ENCODE data around the gene FNTB. TPM values are rescaled to one million over a fixed set of nuclear protein-coding genes. Genes with fewer than 3 reads are reported as not detected.

Gene FNTB
- total and polyA plus RNA-seq, 8 donors: 4.6 to 9.5 (median 6.7) TPM

- WGBS, 2 donors: 92 to 97% methylated on average over 16 of the region's 16 CpGs
- no peaks in the 10 kb centered on the region for H3K27me3 ChIP-seq
- DNase-seq (no peak), FAIRE-seq (no peak), ATAC-seq (peak in 1 of 4 donors; percentile 39)
- no peaks in the 10 kb centered on the region for H3K9me3 ChIP-seq
- peaks cover 0 to 23% (median 12%) of the 10 kb centered on the region in 3 donors for H3K36me3 ChIP-seq
- intact Hi-C loops (cut with DNase I): no loop called here
- TF ChIP-seq CTCF (IDR thresholded peaks at IDR 0.05): no peak
- no peaks in the 10 kb centered on the region for H3K4me1 ChIP-seq
- H3K27ac ChIP-seq: no peak overlapping the region
- no peak overlapping the region for H3K4me3 ChIP-seq
Measured at GRCh38 chr14:65062096-65063075, 75.7 kb downstream of the FNTB start.

GRCh38 chr14:65065719-65066118 lies 79.0 kb downstream of the FNTB start:
- FAIRE-seq (no peak), ATAC-seq (no peak), DNase-seq (no peak)
- Histone ChIP-seq H3K4me3 (no peak overlapping the region), H3K27ac (no peak overlapping the region), H3K27me3 (no peaks in the 10 kb centered on the region), H3K9me3 (no peaks in the 10 kb centered on the region), H3K36me3 (peaks cover 0 to 23% (median 12%) of the 10 kb centered on the region in 3 donors), H3K4me1 (peaks cover 7 to 11% (median 11%) of the 10 kb centered on the region in 3 donors)
- intact Hi-C loops (cut with DNase I): no loop called here
- 92 to 96% methylated on average over 7 of the region's 7 CpGs for WGBS, 2 donors
- no peak for TF ChIP-seq CTCF (IDR thresholded peaks at IDR 0.05)

GRCh38 chr14:65069874-65070413 lies 83.2 kb downstream of the FNTB start:
- ATAC-seq (peak in 3 of 4 donors; percentile 6 to 15 (median 14)), DNase-seq (no peak), FAIRE-seq (no peak)
- Histone ChIP-seq H3K9me3 (no peaks in the 10 kb centered on the region), H3K36me3 (no peaks in the 10 kb centered on the region), H3K4me1 (peaks cover 7 to 26% (median 11%) of the 10 kb centered on the region in 3 donors), H3K27ac (peak overlapping the region in 3 of 4 donors; percentile 17 to 59 (median 56)), H3K27me3 (no peaks in the 10 kb centered on the region), H3K4me3 (no peak overlapping the region)
- WGBS, 2 donors: 73 to 74% methylated on average over 5 of the region's 5 CpGs
- intact Hi-C loops (cut with DNase I): no loop called here
- TF ChIP-seq CTCF (IDR thresholded peaks at IDR 0.05): no peak

GRCh38 chr14:65070471-65070976 lies 83.8 kb downstream of the FNTB start:
- Histone ChIP-seq H3K27ac (peak overlapping the region in 3 of 4 donors; percentile 17 to 59 (median 56)), H3K4me1 (peaks cover 7 to 26% (median 11%) of the 10 kb centered on the region in 3 donors), H3K9me3 (no peaks in the 10 kb centered on the region), H3K4me3 (peak overlapping the region in 1 of 4 donors; percentile 25), H3K27me3 (no peaks in the 10 kb centered on the region), H3K36me3 (peaks cover 0 to under 1% (median 0%) of the 10 kb centered on the region in 3 donors)
- FAIRE-seq (no peak), ATAC-seq (peak; percentile 95 to 98 (median 97)), DNase-seq (peak; percentile 76 to 91 (median 80))
- TF ChIP-seq CTCF (IDR thresholded peaks at IDR 0.05): no peak
- WGBS, 2 donors: 8 to 12% methylated on average over 12 of the region's 12 CpGs
- intact Hi-C loops (cut with DNase I): no loop called here

All from pancreas (tissue), 10 donors.